GM06990 (cell line): ENCODE data around the gene ATM.

Experiments
- DNase-seq: peaks from one replicate; pipeline ENCODE4 v3.0.0-alpha.2; 2011; ENCODE audit not compliant: insufficient read length; ENCODE audit errors: extremely low read depth
- H3K27me3 ChIP-seq: replicated peaks from 2 replicates; pipeline ENCODE4 v1.6.0; 2011; ENCODE audit warnings: low read length; ENCODE audit not compliant: control insufficient read depth, insufficient read depth
- H3K36me3 ChIP-seq: 2 replicates; pipeline ENCODE4 v1.5.1; 2011; ENCODE audit warnings: low read length; ENCODE audit not compliant: control insufficient read depth, insufficient read depth
- H3K4me3 ChIP-seq: replicated peaks from 2 replicates; pipeline ENCODE4 v1.5.1; 2011; ENCODE audit warnings: low read depth, mild to moderate bottlenecking, control low read depth, low read length
- TF ChIP-seq, protein P1 (sequence below): IDR thresholded peaks from 2 replicates; pipeline ENCODE4 v1.5.1; 2011; ENCODE audit warnings: low read length, control low read depth, mild to moderate bottlenecking, inconsistent platforms; ENCODE audit not compliant: insufficient read depth, poor library complexity, severe bottlenecking

Gene ATM

DNA sequence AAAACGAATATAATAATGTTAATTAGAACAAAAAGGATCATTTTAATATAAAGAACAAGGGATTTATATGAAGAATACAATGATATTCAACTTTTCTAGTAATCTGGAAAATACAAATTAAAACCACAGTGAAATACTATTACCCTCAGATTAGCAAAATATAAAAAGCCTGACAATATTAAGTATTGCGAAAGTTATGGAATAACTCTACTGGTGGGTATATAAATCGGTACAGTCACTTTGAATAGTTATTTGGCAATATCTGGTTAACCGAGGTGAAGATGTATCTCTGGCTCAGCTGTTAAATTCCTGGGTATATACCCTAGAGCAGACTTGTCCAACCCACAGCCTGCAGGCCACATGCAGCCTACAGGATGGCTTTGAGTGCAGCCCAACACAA lies 118.8 kb downstream of the ATM start:
- DNase-seq = no peak
- TF ChIP-seq, protein P1, sequence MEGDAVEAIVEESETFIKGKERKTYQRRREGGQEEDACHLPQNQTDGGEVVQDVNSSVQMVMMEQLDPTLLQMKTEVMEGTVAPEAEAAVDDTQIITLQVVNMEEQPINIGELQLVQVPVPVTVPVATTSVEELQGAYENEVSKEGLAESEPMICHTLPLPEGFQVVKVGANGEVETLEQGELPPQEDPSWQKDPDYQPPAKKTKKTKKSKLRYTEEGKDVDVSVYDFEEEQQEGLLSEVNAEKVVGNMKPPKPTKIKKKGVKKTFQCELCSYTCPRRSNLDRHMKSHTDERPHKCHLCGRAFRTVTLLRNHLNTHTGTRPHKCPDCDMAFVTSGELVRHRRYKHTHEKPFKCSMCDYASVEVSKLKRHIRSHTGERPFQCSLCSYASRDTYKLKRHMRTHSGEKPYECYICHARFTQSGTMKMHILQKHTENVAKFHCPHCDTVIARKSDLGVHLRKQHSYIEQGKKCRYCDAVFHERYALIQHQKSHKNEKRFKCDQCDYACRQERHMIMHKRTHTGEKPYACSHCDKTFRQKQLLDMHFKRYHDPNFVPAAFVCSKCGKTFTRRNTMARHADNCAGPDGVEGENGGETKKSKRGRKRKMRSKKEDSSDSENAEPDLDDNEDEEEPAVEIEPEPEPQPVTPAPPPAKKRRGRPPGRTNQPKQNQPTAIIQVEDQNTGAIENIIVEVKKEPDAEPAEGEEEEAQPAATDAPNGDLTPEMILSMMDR = no peak
- Histone ChIP-seq H3K4me3 (no peak overlapping the region), H3K36me3 (no peaks in the 10 kb centered on the region; the same call in none of the 2 replicates), H3K27me3 (no peaks in the 10 kb centered on the region)

DNA sequence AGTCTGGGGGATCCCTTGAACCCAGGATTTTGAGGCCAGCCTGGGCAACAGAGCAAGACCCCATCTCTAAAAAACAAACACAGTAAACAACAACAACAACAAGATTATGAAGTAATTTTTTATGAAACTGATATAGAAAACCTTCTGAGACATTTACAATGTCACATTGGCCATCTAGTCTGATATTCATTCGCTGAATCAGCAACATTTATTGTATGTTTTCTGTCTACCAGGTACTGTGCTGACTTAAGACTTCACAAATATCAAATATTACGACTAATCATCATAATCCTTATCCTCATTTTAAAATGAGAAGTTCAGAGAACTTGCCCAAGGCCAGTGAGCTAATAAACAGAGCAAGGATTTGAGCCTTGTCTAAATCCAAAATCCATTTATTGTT lies 120.8 kb downstream of the ATM start:
- DNase-seq = no peak
- no peak overlapping the region for H3K4me3 ChIP-seq
- no peaks in the 10 kb centered on the region; the same call in 1 of the 2 replicates for H3K36me3 ChIP-seq
- H3K27me3 ChIP-seq = no peaks in the 10 kb centered on the region
- TF ChIP-seq, protein P1 = no peak

DNA sequence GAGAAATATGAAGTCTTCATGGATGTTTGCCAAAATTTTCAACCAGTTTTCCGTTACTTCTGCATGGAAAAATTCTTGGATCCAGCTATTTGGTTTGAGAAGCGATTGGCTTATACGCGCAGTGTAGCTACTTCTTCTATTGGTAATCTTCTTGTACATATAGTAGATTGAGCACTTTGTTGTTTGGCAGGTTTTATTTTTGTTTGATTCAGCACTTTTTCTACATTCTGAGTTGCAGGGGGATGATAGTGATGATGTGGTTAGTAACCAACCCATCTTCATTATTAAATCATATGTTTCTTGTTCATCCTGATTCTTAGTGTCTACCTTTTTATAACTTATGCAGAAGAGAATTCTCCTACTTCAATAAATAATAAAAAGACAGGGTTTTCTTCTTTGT lies 122.9 kb downstream of the ATM start:
- Histone ChIP-seq H3K27me3 (no peaks in the 10 kb centered on the region), H3K4me3 (no peak overlapping the region), H3K36me3 (no peaks in the 10 kb centered on the region; the same call in 1 of the 2 replicates)
- DNase-seq = no peak
- TF ChIP-seq, protein P1 = no peak

DNA sequence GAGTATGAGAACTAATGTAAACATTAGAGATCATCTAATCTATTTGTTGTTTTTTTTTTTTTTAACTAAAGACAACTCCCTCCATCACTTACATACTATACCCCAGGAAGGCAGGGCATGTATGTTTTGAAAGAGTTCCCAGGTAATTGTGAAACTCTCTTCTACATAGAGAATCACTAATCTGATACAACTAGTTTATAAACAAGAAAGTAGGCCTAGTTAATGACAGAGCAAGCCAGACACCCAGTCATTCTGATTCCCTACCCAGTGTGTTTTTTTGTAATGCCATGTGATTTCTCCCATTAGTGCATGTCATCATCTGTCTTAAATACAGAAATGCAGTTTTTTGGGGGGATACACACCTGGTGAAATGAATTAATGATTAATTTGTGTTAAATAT lies 123.6 kb downstream of the ATM start:
- no peak for DNase-seq
- H3K27me3 ChIP-seq = no peaks in the 10 kb centered on the region
- TF ChIP-seq, protein P1 = no peak
- H3K4me3 ChIP-seq = no peak overlapping the region
- H3K36me3 ChIP-seq = peaks cover under 1% of the 10 kb centered on the region

DNA sequence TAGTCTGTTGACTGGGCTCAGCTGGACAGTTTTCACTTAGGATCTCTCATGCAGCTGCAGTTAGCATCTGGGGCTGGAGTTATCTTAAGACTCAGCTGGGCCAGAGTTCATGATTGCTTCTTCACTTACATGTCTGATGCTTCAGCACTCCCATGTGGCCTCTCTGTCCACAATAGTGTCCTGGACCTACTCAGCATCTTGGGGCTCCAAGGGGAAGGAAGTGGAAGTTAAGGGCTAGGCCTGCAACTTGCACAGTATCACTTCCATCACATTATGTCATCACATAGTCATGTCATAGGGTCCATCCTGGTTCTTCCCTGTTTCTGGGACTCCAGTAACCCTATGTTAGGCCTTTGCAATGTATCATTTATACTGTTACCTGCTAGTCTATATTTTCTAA lies 128.6 kb downstream of the ATM start:
- peaks cover 10% of the 10 kb centered on the region for H3K36me3 ChIP-seq
- TF ChIP-seq, protein P1 = no peak
- no peaks in the 10 kb centered on the region for H3K27me3 ChIP-seq
- no peak for DNase-seq
- H3K4me3 ChIP-seq = no peak overlapping the region

DNA sequence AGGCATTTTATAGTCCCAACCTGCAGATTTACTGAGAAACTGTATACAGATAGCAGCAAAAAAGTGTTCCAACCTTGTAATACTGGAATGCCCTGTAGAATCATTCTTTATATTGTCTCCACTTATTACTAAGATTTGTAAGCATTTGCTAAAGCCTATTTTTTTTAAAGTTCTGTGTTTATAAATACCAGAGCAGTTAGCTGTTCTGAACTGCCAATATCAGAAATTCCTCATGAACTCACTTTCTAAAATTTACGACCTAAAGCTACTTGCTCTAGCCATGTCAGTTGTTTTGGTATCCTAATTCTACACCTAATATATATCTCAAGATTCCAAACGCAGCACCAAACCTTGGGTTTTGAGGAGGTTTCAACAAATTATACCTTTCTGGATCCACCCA lies 141.3 kb downstream of the ATM start:
- no peak for DNase-seq
- Histone ChIP-seq H3K27me3 (no peaks in the 10 kb centered on the region), H3K36me3 (no peaks in the 10 kb centered on the region; the same call in 1 of the 2 replicates), H3K4me3 (no peak overlapping the region)
- TF ChIP-seq, protein P1 = no peak
